RPMI7951 (cell line): ENCODE results near the gene CTAGE1. TPM values are rescaled to one million over a fixed set of nuclear protein-coding genes. Genes with fewer than 3 reads are reported as not detected.
"Not testable (repeated sequence)": the region's sequence is repeated elsewhere in the genome, so short reads cannot be mapped to it uniquely, and the experiment has no call there.

ENCODE experiments used
- DNase-seq: peaks from one replicate; pipeline ENCODE4 v3.0.0-alpha.2; 2012; ENCODE audit warnings: low read depth
- total RNA-seq: library from RNA; depleted of rRNA; stranded (reverse); fragments of >200 nt; shearing (Covaris generic); gene quantifications from 2 replicates; pipeline ENCODE4 v1.2.3, GENCODE V29; 2014; rRNA removed

CTAGE1 gene
- total RNA-seq, result 0.68 and 1.3 TPM in 2 replicates

- peak; percentile 63 for DNase-seq
Observed at GRCh38 chr18:22417496-22418188, at the start of gene CTAGE1. Gene CTAGE1 (minus strand): TSS chr18:22417915. CDS start chr18:22417811, 104 bp downstream.

- peak; percentile 67 for DNase-seq
Observed at GRCh38 chr18:22466608-22467395, 49.1 kb upstream of the CTAGE1 start.

GRCh38 chr18:22465859-22466457 lies 48.2 kb upstream of the CTAGE1 start:
- peak; percentile 95 for DNase-seq

GRCh38 chr18:22463076-22463475 lies 45.4 kb upstream of the CTAGE1 start:
- no peak for DNase-seq

GRCh38 chr18:22459491-22459890 lies 41.8 kb upstream of the CTAGE1 start:
- DNase-seq, result peak; percentile 49

GRCh38 chr18:22457524-22457923 lies 39.8 kb upstream of the CTAGE1 start:
- no peak for DNase-seq

GRCh38 chr18:22456547-22456946 lies 38.8 kb upstream of the CTAGE1 start:
- no peak for DNase-seq

GRCh38 chr18:22456116-22456480 lies 38.4 kb upstream of the CTAGE1 start:
- no peak for DNase-seq

GRCh38 chr18:22455425-22456115 lies 37.9 kb upstream of the CTAGE1 start:
- DNase-seq, result no peak

GRCh38 chr18:22453315-22453714 lies 35.6 kb upstream of the CTAGE1 start:
- no peak for DNase-seq

GRCh38 chr18:22452226-22452668 lies 34.5 kb upstream of the CTAGE1 start:
- DNase-seq, result no peak

GRCh38 chr18:22451796-22452195 lies 34.1 kb upstream of the CTAGE1 start:
- peak; percentile 57 for DNase-seq

GRCh38 chr18:22450766-22451165 lies 33.1 kb upstream of the CTAGE1 start:
- DNase-seq, result not testable (repeated sequence)

- DNase-seq, result not testable (repeated sequence)
Observed at GRCh38 chr18:22450318-22450717, 32.6 kb upstream of the CTAGE1 start.

- DNase-seq, result not testable (repeated sequence)
Observed at GRCh38 chr18:22449753-22450152, 32.0 kb upstream of the CTAGE1 start.

- DNase-seq, result no peak
Observed at GRCh38 chr18:22448238-22448637, 30.5 kb upstream of the CTAGE1 start.

GRCh38 chr18:22447792-22448191 lies 30.1 kb upstream of the CTAGE1 start:
- no peak for DNase-seq

- no peak for DNase-seq
Observed at GRCh38 chr18:22446911-22447310, 29.2 kb upstream of the CTAGE1 start.

- DNase-seq, result no peak
Observed at GRCh38 chr18:22446325-22446724, 28.6 kb upstream of the CTAGE1 start.

GRCh38 chr18:22441638-22442037 lies 23.9 kb upstream of the CTAGE1 start:
- no peak for DNase-seq

GRCh38 chr18:22439447-22439846 lies 21.7 kb upstream of the CTAGE1 start:
- peak; percentile 54 for DNase-seq

- DNase-seq, result no peak
Observed at GRCh38 chr18:22436136-22436535, 18.4 kb upstream of the CTAGE1 start.
